Neural cell (in vitro differentiated cells): ENCODE measurements around the gene OTOP2.

Experiments
- EP300 ChIP-seq: fragments of 450-650 bp; conservative IDR thresholded peaks from 2 replicates; pipeline ENCODE4 v1.6.1; 2014; ENCODE audit warnings: antibody characterized with exemption, mild to moderate bottlenecking, moderate library complexity; ENCODE audit not compliant: poor library complexity, severe bottlenecking
- EZH2 ChIP-seq: fragments of 200-600, 300-800 bp; shearing (Covaris generic), sonication (generic); IDR thresholded peaks from 2 replicates; pipeline ENCODE4 v1.6.1; 2014; ENCODE audit warnings: antibody characterized with exemption, low read length, borderline replicate concordance, mild to moderate bottlenecking; ENCODE audit not compliant: insufficient read depth, poor library complexity, severe bottlenecking
- MXI1 ChIP-seq: fragments of 450-650 bp; conservative IDR thresholded peaks from 2 replicates; pipeline ENCODE4 v1.6.1; 2014; ENCODE audit warnings: antibody characterized with exemption, mild to moderate bottlenecking; ENCODE audit not compliant: poor library complexity, severe bottlenecking
- RAD21 ChIP-seq: fragments of 450-650 bp; conservative IDR thresholded peaks from 2 replicates; pipeline ENCODE4 v1.6.1; 2014; ENCODE audit warnings: antibody characterized with exemption, mild to moderate bottlenecking, moderate library complexity
- TAF1 ChIP-seq: IDR thresholded peaks from 2 replicates; pipeline ENCODE4 v1.6.1; 2012; ENCODE audit warnings: low read depth
- TF ChIP-seq, protein P1 (sequence below): fragments of 450-650 bp; IDR thresholded peaks from 2 replicates; pipeline ENCODE4 v1.5.1; 2014; ENCODE audit warnings: antibody characterized with exemption, mild to moderate bottlenecking, moderate library complexity; ENCODE audit not compliant: poor library complexity, severe bottlenecking
- TF ChIP-seq, protein P2 (sequence below): IDR thresholded peaks from 2 replicates; pipeline ENCODE4 v1.6.1; 2012; ENCODE audit warnings: borderline replicate concordance

- TF ChIP-seq, protein P1, sequence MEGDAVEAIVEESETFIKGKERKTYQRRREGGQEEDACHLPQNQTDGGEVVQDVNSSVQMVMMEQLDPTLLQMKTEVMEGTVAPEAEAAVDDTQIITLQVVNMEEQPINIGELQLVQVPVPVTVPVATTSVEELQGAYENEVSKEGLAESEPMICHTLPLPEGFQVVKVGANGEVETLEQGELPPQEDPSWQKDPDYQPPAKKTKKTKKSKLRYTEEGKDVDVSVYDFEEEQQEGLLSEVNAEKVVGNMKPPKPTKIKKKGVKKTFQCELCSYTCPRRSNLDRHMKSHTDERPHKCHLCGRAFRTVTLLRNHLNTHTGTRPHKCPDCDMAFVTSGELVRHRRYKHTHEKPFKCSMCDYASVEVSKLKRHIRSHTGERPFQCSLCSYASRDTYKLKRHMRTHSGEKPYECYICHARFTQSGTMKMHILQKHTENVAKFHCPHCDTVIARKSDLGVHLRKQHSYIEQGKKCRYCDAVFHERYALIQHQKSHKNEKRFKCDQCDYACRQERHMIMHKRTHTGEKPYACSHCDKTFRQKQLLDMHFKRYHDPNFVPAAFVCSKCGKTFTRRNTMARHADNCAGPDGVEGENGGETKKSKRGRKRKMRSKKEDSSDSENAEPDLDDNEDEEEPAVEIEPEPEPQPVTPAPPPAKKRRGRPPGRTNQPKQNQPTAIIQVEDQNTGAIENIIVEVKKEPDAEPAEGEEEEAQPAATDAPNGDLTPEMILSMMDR, result no peak
- TF ChIP-seq, protein P2, sequence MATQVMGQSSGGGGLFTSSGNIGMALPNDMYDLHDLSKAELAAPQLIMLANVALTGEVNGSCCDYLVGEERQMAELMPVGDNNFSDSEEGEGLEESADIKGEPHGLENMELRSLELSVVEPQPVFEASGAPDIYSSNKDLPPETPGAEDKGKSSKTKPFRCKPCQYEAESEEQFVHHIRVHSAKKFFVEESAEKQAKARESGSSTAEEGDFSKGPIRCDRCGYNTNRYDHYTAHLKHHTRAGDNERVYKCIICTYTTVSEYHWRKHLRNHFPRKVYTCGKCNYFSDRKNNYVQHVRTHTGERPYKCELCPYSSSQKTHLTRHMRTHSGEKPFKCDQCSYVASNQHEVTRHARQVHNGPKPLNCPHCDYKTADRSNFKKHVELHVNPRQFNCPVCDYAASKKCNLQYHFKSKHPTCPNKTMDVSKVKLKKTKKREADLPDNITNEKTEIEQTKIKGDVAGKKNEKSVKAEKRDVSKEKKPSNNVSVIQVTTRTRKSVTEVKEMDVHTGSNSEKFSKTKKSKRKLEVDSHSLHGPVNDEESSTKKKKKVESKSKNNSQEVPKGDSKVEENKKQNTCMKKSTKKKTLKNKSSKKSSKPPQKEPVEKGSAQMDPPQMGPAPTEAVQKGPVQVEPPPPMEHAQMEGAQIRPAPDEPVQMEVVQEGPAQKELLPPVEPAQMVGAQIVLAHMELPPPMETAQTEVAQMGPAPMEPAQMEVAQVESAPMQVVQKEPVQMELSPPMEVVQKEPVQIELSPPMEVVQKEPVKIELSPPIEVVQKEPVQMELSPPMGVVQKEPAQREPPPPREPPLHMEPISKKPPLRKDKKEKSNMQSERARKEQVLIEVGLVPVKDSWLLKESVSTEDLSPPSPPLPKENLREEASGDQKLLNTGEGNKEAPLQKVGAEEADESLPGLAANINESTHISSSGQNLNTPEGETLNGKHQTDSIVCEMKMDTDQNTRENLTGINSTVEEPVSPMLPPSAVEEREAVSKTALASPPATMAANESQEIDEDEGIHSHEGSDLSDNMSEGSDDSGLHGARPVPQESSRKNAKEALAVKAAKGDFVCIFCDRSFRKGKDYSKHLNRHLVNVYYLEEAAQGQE, result no peak
- TF ChIP-seq EP300 (no peak), TAF1 (no peak), EZH2 (no peak), MXI1 (no peak), RAD21 (no peak)
These were observed 6.6 kb upstream of the OTOP2 start for GRCh38 chr17:74917430-74917829.
